Inflammatory macrophage (primary cell): ENCODE measurements around the gene CSF2.

Experiments used
- DNase-seq, 2 donors: peaks; one replicate each; pipeline ENCODE4 v3.0.0-alpha.2; 2020 to 2022

CSF2 gene

DNA sequence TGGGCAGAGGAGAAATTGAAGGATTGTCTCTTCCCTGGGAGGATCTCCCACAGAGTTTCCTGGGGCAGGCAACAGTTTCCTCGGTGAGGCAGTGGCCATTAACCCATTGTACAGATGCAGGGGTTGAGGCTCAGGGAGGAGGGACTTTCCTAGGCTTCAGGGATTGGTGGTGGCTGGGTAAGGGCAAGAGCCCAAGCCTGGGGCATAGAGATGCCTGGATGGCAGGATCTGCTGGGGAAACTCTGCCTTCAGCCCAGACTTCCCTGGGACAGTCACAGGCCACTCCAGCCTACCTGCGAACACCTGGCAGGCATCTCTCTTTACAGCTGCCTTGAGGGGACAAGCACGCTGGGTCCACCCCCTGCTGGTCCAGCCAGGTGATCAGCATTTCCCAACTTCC, 3.6 kb upstream of the CSF2 start:
- DNase-seq = no peak

- DNase-seq = peak in 1 of 2 donors; percentile 31
These were observed 2.9 kb upstream of the CSF2 start for GRCh38 chr5:132070460-132071337.

DNA sequence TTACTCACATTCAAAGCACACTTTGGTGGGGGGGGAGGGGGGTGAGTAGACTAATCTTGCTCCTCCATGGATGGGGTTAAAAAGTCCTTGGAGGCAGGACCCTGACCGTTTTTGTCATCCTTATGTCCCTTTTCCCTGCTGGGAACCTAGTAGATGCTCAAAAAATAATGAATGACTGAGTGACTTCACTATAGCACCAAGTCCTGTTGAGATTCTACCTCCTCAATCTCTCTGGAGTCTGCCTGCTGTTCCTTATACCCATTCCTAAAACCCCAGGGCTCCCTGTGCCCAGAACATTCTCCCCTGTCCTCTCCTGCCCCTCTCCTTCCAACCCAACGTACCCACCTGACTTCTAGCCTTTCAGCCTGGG, 2.3 kb upstream of the CSF2 start:
- no peak for DNase-seq

DNA sequence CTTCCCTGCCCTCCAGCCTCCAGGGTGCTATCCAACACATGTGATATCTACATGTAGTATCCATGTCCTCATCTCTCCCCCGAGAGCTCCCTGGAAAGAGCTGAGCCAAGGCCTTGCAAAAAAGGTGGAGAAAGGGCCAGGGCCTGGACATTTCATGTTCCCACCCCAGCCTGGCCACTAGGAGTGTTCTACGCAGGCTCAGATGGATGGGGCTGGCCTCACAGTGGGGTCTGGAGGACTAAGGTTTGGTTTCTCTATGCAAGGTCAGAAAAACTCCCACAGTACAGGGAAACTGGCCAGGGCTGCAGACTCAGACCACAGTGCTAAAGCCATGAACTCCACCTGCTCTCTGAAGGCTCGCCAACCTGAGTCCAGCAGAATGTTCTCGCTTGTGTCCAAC, 1.5 kb upstream of the CSF2 start:
- DNase-seq = no peak

DNA sequence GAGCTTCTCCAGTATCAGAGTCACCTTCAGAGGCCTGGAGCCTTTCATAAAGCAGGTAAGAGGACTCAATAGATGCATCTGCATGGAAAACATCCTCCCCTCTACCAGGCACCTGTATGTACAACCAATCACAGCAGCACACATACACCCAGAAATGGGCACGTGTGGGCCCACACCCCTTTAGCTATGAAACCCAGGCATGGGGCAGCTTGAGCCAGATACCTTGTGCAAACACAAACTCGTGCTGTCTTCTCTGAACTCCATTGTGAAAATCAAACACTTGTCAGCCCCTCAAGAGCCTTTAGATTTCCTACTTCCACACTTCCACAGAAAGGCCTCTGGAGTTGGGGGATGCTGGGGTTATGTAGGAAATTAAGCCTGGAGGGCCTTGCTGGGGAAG, 1.1 kb upstream of the CSF2 start:
- DNase-seq = no peak

GRCh38 chr5:132074091-132074771, 642 bp downstream of the CSF2 start:
- DNase-seq = no peak

DNA sequence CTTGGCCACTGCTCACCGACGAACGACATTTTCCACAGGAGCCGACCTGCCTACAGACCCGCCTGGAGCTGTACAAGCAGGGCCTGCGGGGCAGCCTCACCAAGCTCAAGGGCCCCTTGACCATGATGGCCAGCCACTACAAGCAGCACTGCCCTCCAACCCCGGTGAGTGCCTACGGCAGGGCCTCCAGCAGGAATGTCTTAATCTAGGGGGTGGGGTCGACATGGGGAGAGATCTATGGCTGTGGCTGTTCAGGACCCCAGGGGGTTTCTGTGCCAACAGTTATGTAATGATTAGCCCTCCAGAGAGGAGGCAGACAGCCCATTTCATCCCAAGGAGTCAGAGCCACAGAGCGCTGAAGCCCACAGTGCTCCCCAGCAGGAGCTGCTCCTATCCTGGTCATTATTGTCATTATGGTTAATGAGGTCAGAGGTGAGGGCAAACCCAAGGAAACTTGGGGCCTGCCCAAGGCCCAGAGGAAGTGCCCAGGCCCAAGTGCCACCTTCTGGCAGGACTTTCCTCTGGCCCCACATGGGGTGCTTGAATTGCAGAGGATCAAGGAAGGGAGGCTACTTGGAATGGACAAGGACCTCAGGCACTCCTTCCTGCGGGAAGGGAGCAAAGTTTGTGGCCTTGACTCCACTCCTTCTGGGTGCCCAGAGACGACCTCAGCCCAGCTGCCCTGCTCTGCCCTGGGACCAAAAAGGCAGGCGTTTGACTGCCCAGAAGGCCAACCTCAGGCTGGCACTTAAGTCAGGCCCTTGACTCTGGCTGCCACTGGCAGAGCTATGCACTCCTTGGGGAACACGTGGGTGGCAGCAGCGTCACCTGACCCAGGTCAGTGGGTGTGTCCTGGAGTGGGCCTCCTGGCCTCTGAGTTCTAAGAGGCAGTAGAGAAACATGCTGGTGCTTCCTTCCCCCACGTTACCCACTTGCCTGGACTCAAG, 1.5 kb downstream of the CSF2 start:
- DNase-seq = no peak

DNA sequence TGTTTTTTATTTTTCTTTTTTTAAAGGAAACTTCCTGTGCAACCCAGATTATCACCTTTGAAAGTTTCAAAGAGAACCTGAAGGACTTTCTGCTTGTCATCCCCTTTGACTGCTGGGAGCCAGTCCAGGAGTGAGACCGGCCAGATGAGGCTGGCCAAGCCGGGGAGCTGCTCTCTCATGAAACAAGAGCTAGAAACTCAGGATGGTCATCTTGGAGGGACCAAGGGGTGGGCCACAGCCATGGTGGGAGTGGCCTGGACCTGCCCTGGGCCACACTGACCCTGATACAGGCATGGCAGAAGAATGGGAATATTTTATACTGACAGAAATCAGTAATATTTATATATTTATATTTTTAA, 2.1 kb downstream of the CSF2 start:
- no peak for DNase-seq

- DNase-seq = no peak
These were observed 2.7 kb downstream of the CSF2 start for GRCh38 chr5:132076202-132076830.

DNA sequence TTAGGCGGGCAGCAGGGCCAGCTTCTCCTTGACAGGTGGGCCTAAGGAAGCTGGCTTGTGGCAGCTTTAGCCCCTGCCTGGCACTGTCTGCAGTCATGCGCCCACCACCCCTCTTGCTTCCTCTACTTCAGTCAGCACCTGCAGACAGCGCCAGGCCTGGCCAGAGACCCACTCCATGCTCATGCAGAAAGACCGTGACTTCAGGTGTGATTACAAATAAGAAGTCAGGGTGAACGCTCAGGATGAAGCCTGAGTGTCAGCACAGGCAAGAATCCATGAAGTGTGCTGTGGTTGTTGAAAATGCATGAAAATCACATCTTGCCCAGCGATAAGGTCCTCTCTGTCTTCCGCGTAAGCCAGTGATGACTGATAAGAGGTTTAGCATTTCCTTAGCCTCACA, 3.4 kb downstream of the CSF2 start:
- DNase-seq = no peak

GRCh38 chr5:132079081-132079480, 5.5 kb downstream of the CSF2 start:
- no peak for DNase-seq

- DNase-seq = no peak
These were observed 6.0 kb downstream of the CSF2 start for GRCh38 chr5:132079619-132080018.

DNA sequence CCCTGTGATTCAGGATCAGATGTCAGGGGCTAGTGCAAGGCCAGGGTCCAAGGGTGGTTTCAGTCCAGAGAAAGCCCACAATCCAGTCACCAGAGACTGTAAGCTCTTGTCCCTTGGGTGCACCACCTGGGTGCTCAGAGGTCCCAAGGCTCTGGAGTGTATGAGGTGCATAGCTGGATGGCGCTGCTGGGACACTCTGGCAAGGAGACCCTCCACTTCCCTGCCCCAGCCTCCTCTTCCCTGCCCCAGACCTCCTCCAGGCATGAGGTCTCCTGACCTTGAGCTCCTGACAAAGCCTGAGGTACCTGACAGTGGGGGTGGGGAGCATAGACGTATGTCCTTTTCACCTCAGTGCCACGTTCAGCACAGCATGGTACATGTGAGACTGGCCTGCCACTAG, 7.0 kb downstream of the CSF2 start:
- DNase-seq = no peak

DNA sequence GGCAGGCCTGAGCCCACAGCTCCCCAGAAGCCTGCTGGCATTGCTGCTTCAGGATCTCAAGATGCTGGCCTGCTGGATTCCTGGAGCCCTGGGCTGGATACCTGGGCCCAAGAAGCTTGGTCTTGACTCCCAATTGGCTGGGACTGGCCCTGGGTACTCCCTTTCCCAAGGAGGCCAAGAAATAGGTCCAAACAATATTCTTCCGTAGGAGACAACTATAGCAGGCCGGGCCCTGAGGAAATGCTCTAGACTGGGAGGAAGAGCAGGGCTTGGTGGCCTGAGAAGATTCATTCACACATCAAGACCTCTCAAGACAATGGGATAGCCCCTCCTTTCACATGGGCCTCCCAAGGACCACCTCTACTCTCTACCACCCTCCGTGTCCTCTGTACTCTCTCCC, 7.9 kb downstream of the CSF2 start:
- no peak for DNase-seq

DNA sequence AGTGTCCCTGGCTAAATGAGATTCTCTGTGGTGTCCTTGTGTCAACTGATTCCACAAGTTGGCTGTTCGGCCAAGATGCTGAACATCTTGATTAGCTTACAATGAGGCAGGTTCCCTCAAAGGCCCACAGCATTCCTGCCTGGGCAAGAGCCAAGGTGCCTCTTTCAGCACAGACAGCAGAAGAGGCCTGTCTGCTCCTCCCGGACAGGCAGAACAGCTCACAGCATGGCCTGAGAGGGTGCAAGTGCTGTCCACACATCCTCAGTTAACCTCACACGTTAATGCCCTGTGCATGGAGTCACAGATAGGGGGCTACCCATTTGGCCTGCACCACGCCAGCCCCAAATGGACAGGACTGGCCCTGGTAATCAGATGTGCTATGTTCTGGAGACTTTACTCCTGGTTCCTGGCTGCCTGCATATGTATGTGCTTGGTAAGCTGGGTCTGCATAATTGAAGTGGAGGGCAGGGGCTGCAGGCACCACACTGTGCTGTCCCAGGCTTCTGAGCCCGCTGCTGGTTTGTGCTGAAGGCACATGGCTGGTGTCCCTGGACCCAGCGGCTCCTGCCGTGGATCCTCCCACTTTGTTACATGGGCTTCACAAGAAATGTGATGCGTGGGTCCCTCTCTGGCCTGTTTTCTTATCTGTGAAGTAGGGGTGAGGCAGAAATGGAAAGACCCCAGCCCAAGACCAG, 8.9 kb downstream of the CSF2 start:
- no peak for DNase-seq

DNA sequence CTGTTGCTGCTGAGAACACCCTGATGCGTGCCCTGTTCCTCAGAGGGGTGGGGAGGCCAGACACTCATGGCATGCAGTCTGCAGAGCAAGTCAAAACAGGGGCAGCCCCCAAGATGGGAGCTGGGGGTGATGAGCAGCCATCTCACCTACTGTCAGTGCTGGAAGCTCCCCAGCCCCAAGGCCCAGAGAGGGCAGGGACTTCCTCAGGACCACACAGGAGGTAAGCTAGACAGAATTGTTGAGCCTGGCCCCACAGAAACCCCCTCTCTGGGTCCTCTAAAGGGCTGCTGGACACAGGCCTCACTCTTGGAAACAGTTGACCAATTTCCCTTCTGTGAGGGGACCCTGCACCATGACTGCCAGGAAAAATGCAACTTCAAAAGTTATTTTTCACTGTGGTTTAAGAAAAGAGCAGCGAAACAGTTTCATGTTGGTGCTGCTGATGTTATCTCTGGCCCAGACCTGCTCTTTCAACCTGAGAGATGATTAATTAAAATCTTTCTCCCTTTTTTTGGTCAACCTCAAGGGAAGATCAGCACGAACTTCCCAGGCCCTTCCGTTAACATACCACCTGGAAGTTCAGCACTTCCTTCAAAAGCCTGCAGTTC, 9.6 kb downstream of the CSF2 start:
- DNase-seq = no peak

- DNase-seq = no peak
These were observed 12.1 kb downstream of the CSF2 start for GRCh38 chr5:132085686-132086085.

GRCh38 chr5:132086277-132086794, 12.7 kb downstream of the CSF2 start:
- no peak for DNase-seq

- no peak for DNase-seq
These were observed 13.6 kb downstream of the CSF2 start for GRCh38 chr5:132087176-132087575.

GRCh38 chr5:132087661-132088060, 14.1 kb downstream of the CSF2 start:
- DNase-seq = no peak

DNA sequence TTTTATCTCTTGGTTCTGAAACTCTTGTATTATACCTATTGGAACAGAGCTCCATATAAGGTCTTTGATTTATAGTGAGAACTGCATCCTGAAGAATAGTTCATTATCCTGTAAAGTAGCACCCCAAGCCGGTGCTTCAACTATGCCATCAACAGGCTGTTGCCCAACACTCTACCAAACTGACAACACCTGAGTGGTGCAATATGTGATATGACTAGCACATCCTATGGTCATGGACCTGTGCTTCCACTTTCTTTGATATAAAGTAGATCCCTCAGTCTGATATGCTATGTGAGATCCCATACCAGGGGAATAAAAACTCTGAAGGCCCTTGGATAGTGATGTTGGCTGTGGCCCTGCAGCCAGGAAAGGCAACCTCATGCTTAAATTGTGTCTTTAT, 15.8 kb downstream of the CSF2 start:
- DNase-seq = no peak
